ENCODE measurements around the gene CRYBB3.
"Not testable (repeated sequence)": the region's sequence is repeated elsewhere in the genome, so short reads cannot be mapped to it uniquely, and the experiment has no call there.

The CRYBB3 gene

GRCh38 chr22:25176175-25176574, 23.5 kb upstream of the CRYBB3 start:
- DNase-seq: no peak

GRCh38 chr22:25176799-25177198, 22.9 kb upstream of the CRYBB3 start:
- DNase-seq: no peak

- no peak for DNase-seq
Measured at GRCh38 chr22:25177226-25177625, 22.4 kb upstream of the CRYBB3 start.

GRCh38 chr22:25177895-25178294, 21.8 kb upstream of the CRYBB3 start:
- no peak for DNase-seq

GRCh38 chr22:25178348-25178747, 21.3 kb upstream of the CRYBB3 start:
- not testable (repeated sequence) for DNase-seq

GRCh38 chr22:25178869-25179631, 20.6 kb upstream of the CRYBB3 start:
- DNase-seq: not testable (repeated sequence)

GRCh38 chr22:25182131-25183110, 17.2 kb upstream of the CRYBB3 start:
- DNase-seq: no peak

GRCh38 chr22:25183949-25184619, 15.6 kb upstream of the CRYBB3 start:
- DNase-seq: no peak

- no peak for DNase-seq
Measured at GRCh38 chr22:25186140-25186539, 13.5 kb upstream of the CRYBB3 start.

GRCh38 chr22:25187469-25187868, 12.2 kb upstream of the CRYBB3 start:
- no peak for DNase-seq

- DNase-seq: no peak
Measured at GRCh38 chr22:25192406-25192805, 7.3 kb upstream of the CRYBB3 start.

GRCh38 chr22:25193130-25193529, 6.5 kb upstream of the CRYBB3 start:
- DNase-seq: no peak

- no peak for DNase-seq
Measured at GRCh38 chr22:25193548-25193947, 6.1 kb upstream of the CRYBB3 start.

GRCh38 chr22:25196326-25196725, 3.3 kb upstream of the CRYBB3 start:
- DNase-seq: no peak

- DNase-seq: no peak
Measured at GRCh38 chr22:25197340-25197739, 2.3 kb upstream of the CRYBB3 start.

- DNase-seq: no peak
Measured at GRCh38 chr22:25200967-25201366, 1.3 kb downstream of the CRYBB3 start.

GRCh38 chr22:25201557-25202273, 2.1 kb downstream of the CRYBB3 start:
- DNase-seq: no peak

GRCh38 chr22:25202290-25202921, 2.7 kb downstream of the CRYBB3 start:
- peak; percentile 53 for DNase-seq

- DNase-seq: no peak
Measured at GRCh38 chr22:25203082-25203481, 3.4 kb downstream of the CRYBB3 start.

- not testable (repeated sequence) for DNase-seq
Measured at GRCh38 chr22:25204547-25204946, 4.9 kb downstream of the CRYBB3 start.

GRCh38 chr22:25205847-25206246, 6.2 kb downstream of the CRYBB3 start:
- DNase-seq: no peak

- no peak for DNase-seq
Measured at GRCh38 chr22:25206998-25207397, 7.3 kb downstream of the CRYBB3 start.
